T-helper 22 cell (primary cell): ENCODE measurements around the gene ZNF763.
"Not testable (repeated sequence)": the region's sequence is repeated elsewhere in the genome, so short reads cannot be mapped to it uniquely, and the experiment has no call there.

ENCODE experiments used
- DNase-seq: peaks from one replicate; pipeline ENCODE4 v3.0.0-alpha.2; 2020; ENCODE audit warnings: low read depth

The ZNF763 gene

GRCh38 chr19:11973019-11973810 is 8.4 kb downstream of the ZNF763 start:
- DNase-seq, result no peak

- DNase-seq, result no peak
Measured at GRCh38 chr19:11978492-11979100, 13.8 kb downstream of the ZNF763 start.

- no peak for DNase-seq
Measured at GRCh38 chr19:11979527-11979926, 14.7 kb downstream of the ZNF763 start.

GRCh38 chr19:11982526-11982925 is 17.7 kb downstream of the ZNF763 start:
- no peak for DNase-seq

GRCh38 chr19:11984986-11985385 is 20.1 kb downstream of the ZNF763 start:
- no peak for DNase-seq

GRCh38 chr19:11986754-11987153 is 21.9 kb downstream of the ZNF763 start:
- DNase-seq, result no peak

GRCh38 chr19:11987405-11988281 is 22.8 kb downstream of the ZNF763 start:
- DNase-seq, result peak; percentile 75

GRCh38 chr19:11989112-11989456 is 24.2 kb downstream of the ZNF763 start:
- no peak for DNase-seq

GRCh38 chr19:11991921-11992320 is 27.1 kb downstream of the ZNF763 start:
- DNase-seq, result not testable (repeated sequence)

GRCh38 chr19:11995174-11995573 is 30.3 kb downstream of the ZNF763 start:
- no peak for DNase-seq

GRCh38 chr19:12000152-12000981 is 35.5 kb downstream of the ZNF763 start:
- no peak for DNase-seq

GRCh38 chr19:12015015-12015752 is 50.3 kb downstream of the ZNF763 start:
- DNase-seq, result no peak

GRCh38 chr19:12015753-12016116 is 50.9 kb downstream of the ZNF763 start:
- DNase-seq, result no peak
